Stimulated activated CD8-positive, alpha-beta memory T cell treated with anti-CD3 and anti-CD28 coated beads, Interleukin-7, amount 100 ng/mL, for 48 hours (primary cell): ENCODE results near the gene GPX4.

Source experiments
- DNase-seq, 2 donors: peaks; one replicate each; pipeline ENCODE4 v3.0.0-alpha.2; 2020; ENCODE audit warnings: low read depth in 1 of 2; ENCODE audit errors: extremely low read depth in 1 of 2

Gene GPX4

DNA sequence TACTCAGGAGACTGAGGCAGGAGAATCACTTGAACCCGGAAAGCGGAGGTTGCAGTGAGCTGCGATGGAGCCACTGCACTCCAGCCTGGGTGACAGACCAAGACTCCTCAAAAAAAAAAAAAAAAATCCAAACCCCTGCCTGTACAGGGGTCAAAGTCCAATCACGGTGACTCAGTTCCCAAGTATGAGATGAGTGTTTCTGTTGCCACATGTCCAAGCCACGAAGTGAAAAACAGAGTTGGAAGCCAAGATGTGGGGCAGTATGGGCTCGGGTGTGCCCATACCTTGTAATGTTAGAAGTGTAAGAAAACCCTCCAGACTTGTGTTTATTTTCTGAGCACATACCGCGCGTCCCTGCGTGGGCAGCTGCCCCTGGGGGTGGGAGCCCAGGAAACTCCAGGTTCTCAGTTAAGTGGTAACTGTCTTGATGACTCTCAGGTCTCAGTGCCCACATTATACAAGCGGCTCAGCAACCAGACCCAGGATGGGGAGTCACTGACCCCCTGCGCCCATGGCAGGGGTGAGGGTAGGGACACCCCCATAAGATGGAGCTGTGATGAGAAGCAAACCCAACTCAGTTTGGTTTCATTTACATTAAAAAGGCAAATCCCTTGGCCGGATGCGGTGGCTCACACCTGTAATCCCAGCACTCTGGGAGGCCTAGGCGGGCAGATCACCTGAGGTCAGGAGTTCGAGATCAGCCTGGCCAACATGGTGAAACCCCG is 1.2 kb upstream of the GPX4 start:
- peak; percentile 66 to 86 for DNase-seq

DNA sequence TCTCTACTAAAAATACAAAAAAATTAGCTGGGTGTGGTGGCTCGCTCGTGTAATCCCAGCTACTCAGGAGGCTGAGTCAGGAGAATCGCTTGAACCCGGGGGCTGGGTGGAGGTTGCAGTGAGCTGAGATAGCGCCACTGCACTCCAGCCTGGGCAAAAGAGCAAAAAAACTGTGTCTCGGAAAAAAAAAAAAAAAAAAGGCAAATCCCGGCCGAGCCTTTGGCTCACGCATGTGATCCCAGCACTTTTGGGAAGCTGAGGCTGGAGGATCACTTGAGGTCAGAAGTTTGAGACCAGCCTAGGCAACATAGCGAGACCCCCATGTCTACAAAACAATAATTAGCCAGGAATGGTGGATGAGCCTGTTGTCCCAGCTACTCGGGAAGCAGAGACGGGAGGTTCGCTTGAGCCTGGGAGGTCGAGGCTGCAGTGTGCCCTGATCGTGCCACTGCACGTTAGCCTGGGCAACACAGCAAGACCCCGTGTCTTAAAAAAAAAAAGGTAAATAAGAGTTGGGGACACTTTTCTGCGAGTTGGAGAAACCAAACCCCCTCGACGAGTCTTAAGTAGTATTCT is 574 bp upstream of the GPX4 start:
- no peak for DNase-seq

DNA sequence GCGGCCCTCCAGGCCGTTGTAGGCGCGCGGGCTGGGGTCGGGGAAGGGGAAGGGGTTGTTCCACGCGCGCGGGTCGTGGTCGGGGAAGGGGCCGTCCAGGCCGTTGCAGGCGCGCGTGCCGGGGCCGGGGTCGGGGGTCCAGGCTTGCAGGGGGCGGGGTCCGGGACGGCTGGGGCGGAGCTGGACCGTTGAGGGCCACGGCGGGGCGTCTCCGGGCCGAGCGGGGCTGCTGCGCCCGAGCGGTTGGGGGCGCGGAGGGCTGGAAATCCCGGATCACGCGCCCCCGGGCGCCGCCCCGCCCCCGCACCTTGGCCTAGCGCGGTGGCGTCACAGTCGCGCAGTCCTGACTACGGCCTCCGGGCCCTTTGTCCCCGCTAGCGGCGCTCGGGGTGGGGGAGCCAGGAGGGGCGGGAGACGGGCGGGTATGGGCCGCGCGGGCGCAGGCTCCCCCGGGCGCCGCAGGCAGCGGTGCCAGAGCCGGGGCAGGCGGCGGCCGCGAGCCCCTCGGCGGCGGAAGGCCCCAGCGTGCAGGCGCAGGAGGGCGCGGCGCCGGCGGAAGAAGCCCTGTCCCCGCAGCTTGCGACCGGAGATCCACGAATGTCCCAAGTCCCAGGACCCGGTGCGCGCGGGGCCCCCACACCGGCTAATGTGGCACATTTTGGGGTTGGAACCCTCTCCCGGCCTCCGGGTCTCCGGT is 665 bp downstream of the GPX4 start:
- DNase-seq = peak in 1 of 2 donors; percentile 61

DNA sequence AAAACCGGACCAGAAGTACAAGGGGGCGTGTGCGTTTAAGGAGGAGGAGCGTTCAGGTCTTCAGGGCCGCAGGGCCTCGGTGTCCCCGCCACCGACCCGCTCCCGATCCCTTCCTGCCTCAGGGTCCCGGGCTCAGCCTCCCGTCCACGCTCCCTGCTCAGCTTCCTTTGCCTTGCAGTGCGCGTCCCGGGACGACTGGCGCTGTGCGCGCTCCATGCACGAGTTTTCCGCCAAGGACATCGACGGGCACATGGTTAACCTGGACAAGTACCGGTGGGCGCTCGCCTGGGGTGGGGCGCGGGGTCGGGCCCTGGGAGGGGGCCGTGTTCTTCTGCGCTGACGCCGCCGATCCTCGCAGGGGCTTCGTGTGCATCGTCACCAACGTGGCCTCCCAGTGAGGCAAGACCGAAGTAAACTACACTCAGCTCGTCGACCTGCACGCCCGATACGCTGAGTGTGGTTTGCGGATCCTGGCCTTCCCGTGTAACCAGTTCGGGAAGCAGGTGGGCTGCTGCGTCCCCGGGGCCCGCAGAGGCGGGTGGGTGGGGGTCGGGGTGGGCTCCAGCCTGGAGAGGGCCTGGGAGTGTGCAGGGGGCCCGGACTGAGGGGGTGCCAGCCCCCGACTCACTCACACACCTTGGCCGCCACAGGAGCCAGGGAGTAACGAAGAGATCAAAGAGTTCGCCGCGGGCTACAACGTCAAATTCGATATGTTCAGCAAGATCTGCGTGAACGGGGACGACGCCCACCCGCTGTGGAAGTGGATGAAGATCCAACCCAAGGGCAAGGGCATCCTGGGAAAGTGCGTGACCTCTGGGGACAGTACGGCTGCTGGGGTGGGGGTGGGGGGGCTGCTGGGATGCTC is 1.4 kb downstream of the GPX4 start:
- DNase-seq = no peak

DNA sequence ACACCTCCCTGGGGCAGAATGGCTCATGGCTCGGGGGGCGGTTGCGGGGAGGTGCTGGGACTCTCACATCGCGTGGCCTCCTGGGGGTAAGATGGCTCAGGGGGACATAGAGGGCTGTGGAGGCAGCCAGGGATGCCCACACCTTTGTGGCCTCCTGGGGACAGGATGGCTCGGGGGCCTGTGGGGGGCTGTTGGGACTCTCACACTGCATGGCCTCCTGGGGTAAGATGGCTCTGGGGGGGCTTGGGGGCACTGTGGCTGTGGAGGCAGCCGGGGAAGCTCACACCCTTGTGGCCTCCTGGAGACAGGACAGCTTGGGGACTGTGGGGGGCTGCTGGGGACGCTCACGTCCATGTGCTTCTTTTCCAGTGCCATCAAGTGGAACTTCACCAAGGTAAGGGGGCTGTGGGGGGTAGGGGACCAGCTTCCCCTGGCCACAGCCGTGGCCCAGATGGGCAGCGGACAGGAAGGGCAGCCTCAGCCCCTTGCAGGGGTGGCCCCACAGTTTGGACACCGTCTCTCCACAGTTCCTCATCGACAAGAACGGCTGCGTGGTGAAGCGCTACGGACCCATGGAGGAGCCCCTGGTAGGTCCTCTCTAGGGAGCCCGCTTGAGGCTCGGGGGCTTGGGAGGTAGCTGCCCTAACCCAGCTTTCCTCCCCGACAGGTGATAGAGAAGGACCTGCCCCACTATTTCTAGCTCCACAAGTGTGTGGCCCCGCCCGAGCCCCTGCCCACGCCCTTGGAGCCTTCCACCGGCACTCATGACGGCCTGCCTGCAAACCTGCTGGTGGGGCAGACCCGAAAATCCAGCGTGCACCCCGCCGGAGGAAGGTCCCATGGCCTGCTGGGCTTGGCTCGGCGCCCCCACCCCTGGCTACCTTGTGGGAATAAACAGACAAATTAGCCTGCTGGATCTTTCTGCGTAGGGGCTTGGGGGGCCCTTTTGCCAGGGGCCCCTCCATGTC is 2.4 kb downstream of the GPX4 start:
- DNase-seq = no peak

DNA sequence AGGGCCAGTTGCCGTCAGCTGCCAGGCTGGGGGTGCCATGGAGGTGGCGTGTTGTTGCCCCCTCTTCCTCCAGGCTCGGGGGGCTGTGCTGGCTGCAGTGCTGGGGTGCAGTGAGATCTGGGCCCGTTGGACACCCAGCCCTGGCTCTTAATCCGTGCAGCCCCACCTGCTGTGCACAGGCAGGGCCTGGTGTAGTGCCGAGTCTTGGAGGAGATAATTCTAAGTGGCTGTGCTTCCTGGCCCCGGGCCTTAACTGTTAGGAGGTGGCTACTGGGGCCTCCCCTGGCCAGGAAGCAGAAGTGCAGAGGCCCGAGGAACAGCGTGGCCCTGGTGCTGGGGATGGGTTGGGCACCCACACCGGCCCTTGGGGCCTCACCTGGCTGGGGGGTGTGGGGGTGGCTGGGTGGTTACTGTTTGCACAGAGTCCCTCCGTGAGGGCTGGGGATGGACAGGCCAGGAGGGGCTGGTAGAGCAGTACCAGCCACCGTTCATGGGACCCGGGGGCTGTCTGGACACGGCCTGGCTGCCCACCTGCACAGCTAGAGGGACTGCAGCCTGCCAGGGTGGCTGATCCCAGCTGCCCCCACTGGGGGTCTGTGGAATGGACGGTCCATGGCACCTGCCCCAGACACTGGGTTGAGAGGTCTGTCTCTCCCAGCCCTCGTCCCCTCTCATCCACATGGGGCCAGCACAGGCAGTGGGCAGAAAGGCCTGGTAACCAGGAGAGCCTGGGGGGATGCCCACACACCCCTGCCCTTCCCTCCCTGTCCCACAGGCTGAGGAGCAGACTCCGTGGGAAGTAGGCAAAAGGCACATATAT is 3.3 kb downstream of the GPX4 start:
- no peak for DNase-seq

DNA sequence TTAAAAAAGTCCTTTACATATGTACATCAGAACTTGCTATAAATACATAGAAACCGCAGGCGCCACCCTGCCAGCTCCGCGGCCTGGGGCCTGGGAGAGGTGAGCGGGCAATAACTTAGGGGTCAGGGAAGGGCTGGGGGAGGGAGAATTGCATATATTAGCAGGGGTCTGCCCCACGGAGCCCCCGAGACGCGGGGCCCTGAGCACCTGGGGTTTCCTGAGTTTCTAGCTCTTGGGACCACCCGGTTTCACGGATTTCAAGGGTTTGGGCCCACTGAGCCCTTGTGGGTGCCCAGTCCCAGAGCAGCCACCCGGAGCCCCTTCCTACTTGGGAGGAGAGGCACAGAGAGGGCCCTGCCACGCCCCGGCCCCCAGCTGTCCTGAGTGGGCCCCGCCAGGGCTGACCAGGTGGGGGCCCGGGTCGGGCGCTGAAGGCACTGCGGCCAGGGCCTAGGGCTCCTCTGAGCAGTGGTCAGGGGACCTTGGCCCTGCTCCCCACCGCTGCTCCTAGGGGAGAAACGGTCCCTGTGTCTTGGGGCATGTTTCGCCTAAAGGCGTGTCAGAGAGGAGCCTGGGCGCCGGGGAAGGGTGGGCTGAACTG is 4.0 kb downstream of the GPX4 start:
- no peak for DNase-seq

DNA sequence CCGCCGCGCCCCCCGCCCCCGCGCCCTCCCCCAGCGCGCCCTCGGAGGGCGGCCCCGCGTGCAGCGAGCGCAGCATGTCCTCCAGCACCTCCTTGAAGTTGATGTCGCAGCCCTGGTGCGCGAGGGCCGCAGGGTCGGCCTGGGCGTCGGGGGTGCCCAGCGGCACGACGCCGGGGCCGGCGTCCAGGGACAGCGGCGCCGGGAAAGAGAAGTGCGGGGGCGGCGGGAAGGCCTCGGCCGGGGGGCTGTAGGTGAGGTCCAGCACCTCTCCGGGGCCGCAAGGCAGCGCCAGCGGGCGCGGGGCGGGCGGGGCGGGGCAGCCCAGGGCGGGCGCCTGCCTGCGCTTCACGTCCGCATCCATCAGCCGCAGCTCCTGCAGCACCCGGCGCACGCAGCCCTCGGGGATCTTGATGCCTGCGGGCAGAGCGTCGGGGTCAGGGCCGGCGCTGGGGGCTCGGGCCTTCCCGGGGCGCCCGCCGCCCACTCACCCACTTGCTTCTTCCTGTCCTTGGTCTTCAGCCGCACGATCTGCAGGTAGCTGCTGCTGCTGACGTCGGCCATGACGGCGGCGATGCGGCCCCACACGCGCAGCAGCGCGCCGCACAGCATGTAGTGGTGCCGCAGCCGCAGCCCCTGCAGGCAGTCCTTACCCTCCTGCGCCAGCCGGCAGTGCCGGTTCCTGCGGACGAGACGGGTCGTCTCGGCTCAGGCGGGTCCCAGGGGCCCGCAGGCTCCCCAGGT is 4.7 kb downstream of the GPX4 start:
- no peak for DNase-seq

DNA sequence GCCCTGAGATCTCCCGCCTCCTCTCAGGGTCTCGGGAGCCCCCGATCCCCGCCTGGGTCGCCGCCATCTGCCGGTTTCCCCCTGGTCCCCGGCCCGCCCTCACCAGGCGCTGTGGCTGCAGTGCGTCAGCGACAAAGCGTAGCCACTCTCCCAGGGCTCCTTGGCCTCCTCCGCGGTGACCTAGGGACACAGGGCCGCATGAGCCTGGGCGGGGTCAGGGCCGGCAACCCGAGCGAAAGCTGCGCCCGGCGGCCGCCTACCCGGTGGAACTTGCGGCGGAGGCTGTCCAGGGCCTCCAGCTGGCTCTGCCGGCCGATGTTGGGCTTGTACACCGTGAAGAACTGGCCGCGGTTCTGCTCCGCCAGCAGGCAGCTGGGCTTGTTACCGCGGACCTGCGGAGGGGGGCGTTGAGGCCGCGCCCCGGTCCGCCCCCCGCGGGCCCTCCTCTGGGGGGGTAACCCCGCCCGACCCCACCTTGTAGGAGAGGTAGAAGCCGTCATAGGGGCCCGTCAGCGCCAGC is 5.3 kb downstream of the GPX4 start:
- no peak for DNase-seq

DNA sequence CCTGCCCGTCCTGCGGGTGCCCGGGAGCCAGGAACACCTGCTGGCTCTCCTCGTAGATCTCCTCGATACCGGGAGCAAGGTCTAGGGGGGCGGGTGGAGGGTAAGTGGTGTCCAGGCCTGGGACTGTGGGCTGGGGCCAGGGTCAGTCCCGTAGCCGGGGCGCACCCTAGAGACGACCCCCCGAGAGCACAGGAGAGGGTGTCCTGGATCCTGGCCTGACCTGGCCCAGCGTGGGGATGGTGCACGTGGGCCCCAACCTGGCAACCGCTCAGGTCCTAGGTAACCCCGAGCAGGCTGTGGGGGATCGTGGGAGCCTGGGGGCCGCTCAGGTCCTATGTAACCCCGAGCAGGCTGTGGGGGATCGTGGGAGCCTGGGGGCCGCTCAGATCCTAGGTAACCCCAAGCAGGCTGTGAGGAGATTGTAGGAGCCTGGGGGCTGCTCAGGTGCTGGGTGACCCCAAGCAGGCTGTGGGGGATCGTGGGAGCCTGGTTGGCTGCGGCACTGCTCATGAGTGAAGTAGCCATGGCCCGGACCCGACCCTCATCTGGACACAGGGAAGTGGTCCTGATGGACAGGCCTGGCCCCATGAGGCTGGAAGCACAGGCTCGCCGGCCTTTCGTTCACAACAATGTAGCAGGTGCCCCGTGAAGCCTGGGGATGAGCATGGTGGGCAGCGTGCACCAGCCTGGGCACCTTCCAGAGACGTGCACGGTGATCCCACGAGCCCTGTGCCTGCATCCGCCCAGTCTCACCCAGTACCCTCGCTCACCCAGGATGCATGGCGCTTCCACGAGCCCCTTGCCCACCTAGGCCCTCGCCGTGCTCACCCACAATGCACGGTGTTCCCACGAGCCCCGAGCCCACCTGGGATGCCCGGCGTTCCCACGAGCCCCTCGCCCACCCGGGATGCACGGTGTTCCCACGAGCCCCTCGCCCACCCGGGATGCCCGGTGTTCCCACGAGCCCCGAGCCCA is 6.2 kb downstream of the GPX4 start:
- no peak for DNase-seq

DNA sequence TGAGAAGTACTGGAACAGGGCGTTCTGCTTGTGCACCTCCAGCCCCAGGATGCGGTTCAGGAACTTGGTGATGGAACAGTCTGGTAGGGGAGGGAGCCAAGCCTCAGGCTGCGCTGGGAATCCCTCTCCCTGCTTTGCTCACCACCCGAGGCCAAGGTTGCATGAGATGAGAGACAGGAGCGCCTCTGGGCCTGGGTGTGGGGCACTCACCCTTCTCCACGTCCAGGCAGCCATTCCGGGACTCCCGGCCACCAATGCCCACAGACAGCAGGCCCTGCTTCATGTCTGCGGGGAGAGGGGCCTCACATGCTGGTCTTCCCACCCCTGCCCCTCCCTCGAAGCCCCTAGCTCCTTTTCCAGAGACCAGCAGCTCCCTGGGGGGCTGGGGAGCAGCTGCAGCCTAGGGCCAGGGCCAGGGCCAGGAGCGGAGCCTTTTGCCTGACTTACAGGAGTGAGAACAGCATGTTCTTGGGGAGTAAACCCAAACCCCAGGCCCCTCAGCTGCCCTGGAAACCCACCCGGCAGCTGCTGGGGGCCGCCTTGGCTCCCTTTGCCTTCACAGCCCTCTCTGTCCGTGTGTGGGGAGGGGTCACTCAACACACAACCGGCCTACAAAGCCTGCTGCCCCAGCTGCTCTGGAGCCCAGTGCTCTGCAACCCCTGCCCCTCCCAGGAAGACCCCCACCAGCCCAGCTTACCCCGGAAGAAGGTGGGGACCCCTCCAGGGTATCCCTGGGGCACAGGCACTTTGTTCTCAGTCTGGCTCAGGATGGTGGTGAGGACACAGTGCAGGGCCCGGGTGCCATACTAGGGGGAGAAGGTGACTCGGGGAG is 7.2 kb downstream of the GPX4 start:
- no peak for DNase-seq

DNA sequence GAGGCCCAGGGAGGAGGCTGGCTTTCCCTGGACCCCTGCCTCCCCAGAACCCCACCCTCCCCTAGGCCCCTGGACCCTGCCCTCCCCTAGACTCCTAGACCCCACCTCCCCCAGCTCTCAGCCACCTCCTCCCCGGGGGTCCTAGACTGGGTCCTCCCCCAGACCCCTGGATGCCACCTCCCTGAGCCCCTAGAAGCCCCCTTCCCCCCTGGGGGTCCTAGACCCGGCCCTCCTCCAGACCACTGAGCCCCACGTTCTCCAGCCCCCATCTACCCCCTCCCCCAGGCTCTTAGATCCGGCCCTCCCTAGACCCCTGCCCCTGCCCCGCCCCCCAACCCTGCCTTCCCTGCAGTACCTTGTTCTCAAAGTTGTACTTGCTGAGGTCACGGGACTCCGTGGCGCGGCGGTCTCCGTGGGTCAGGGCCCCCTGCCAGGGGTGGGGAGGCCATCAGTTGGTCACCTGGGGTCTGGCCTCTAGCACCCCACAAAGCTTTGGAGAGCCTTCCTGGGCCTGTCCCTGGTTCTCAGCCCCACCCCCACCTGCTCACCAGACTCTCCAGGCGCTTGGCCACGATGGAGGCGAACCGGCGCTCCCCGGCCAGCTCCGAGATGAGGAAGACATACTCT is 8.0 kb downstream of the GPX4 start:
- no peak for DNase-seq

DNA sequence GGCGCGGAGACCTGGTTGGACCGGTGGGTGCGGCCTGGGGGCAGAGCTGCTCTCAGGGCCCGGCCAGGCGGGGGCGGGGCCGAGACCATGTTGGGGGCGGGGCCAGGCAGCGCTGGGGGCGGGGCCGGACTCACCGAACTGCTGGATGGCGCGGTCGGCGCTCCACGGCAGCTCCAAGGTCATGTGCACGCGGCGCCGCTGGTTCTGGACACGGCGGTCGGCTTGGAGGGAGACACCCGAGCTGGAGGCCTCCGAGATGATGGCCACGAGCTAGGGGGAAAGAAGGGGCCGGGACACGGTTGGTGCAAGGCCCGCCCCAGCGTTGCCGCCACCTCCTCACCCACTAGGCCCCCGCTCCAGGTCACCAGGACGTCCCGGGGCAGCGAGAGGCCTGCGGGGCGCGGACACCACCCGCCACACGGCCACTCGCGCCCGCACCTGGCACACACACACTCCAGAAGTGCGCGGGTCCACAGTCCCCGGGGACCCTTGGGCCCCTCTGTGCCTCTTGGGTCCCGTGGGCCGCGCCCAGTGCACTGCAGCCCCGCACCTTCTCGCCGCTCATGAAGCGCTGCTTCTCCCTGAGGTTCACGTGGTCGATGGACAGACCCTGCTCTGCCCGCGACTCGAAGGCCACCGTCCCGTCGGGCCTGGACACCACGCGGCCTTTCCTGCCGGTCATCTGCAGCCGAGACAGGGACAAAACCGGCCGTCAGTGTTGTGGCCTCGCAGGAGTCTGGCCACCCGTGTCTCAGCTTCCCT is 8.7 kb downstream of the GPX4 start:
- no peak for DNase-seq

DNA sequence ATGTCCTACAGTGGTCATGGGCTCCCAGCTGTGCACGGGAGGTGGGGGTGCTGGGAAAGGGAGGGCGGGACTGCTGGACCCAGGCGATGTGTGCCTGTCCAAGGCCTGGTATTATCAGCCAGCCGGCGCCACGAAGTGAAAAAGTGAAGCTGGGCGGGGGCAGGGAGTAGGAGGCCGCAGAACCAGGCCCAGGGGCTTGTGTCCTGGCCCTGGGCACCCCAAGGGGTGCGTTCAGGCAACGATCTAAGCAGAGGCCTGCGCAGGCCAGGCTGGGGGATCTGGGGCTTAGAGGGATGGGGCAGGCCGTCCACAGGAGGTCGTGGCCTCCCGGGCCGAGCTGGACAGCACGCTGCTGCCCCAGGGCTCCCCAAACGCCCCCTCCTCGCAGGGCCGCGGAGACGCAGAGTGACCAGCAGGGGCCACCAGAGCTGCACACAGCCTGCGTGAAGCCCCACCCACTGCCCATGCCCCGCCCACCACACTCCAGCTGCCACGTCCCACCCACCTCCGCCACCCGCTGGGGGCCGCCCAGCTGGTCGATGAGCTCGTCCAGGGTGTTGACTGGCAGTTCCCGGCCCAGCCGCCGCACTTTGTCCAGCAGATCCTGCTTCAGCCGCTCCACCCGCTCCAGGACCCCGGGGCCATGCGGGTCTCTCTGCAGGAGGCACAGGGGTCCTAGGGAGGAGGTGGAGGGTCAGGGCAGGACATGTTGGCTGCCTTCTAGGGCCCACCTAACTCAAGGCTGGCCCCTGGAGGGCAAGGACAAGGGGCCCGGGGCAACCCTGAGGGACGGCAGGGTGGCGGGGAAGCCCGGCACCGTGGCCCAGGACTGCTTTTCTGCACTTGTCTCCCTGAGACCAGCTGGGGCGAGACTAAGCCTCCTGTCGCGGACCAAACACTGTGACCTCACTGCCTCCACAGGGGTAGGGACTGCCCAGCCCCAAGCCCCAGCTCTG is 9.5 kb downstream of the GPX4 start:
- peak; percentile 63 to 81 for DNase-seq
